IPS DF 4.7 (cell line): ENCODE measurements around the gene SMIM35.

Experiments
- DNase-seq: peaks from one replicate; pipeline ENCODE4 v3.0.0-alpha.2; 2013; ENCODE audit warnings: low spot score; ENCODE audit errors: extremely low read depth

SMIM35 gene

GRCh38 chr11:118059246-118059940, 27.4 kb downstream of the SMIM35 start:
- DNase-seq = no peak

GRCh38 chr11:118058311-118059245, 28.2 kb downstream of the SMIM35 start:
- DNase-seq = no peak

GRCh38 chr11:118057251-118058145, 29.3 kb downstream of the SMIM35 start:
- no peak for DNase-seq

- no peak for DNase-seq
Observed at GRCh38 chr11:118056806-118057205, 30.0 kb downstream of the SMIM35 start.

- DNase-seq = no peak
Observed at GRCh38 chr11:118055966-118056365, 30.8 kb downstream of the SMIM35 start.

GRCh38 chr11:118054712-118055640, 31.8 kb downstream of the SMIM35 start:
- DNase-seq = no peak

GRCh38 chr11:118052581-118053206, 34.1 kb downstream of the SMIM35 start:
- no peak for DNase-seq

- DNase-seq = no peak
Observed at GRCh38 chr11:118051611-118052461, 34.9 kb downstream of the SMIM35 start.

GRCh38 chr11:118051136-118051610, 35.6 kb downstream of the SMIM35 start:
- no peak for DNase-seq

GRCh38 chr11:118050208-118050891, 36.4 kb downstream of the SMIM35 start:
- DNase-seq = no peak

GRCh38 chr11:118049771-118050170, 37.0 kb downstream of the SMIM35 start:
- no peak for DNase-seq

- DNase-seq = no peak
Observed at GRCh38 chr11:118048472-118049370, 38.0 kb downstream of the SMIM35 start.

- DNase-seq = no peak
Observed at GRCh38 chr11:118047749-118048148, 39.0 kb downstream of the SMIM35 start.

- DNase-seq = no peak
Observed at GRCh38 chr11:118046964-118047700, 39.6 kb downstream of the SMIM35 start.

GRCh38 chr11:118046051-118046963, 40.5 kb downstream of the SMIM35 start:
- no peak for DNase-seq
